ENCODE measurements around the gene WNT7A. TPM values are rescaled to one million over a fixed set of nuclear protein-coding genes. Genes with fewer than 3 reads are reported as not detected.

WNT7A gene
- total RNA-seq, 1 donor from 2014 or later: 1.0 TPM

- Mint-ChIP-seq H3K4me1 (no peaks in the 10 kb centered on the region), H3K27me3 (ENCODE audit: low read depth) (peaks cover 74% of the 10 kb centered on the region), H3K36me3 (no peaks in the 10 kb centered on the region), H3K4me3 (no peak overlapping the region), H3K9me3 (no peaks in the 10 kb centered on the region), H3K27ac (no peak overlapping the region)
- DNase-seq (ENCODE audit: low spot score in 2 of 2, unreplicated experiment in 2 of 2): no peak
- no peak for TF ChIP-seq CTCF (IDR thresholded peaks at IDR 0.05; ENCODE audit: unreplicated experiment)
Measured at GRCh38 chr3:13865581-13865980, 14.3 kb downstream of the WNT7A start.

- no peak overlapping the region for H3K27ac Mint-ChIP-seq
- no peak overlapping the region for H3K4me3 Mint-ChIP-seq
- H3K36me3 Mint-ChIP-seq: no peaks in the 10 kb centered on the region
- H3K9me3 Mint-ChIP-seq: no peaks in the 10 kb centered on the region
- H3K27me3 Mint-ChIP-seq (ENCODE audit: low read depth): peaks cover 75% of the 10 kb centered on the region
- TF ChIP-seq CTCF (IDR thresholded peaks at IDR 0.05; ENCODE audit: unreplicated experiment): no peak
- no peaks in the 10 kb centered on the region for H3K4me1 Mint-ChIP-seq
- DNase-seq (ENCODE audit: low spot score in 2 of 2, unreplicated experiment in 2 of 2): no peak
Measured at GRCh38 chr3:13865106-13865505, 14.8 kb downstream of the WNT7A start.

GRCh38 chr3:13863965-13864595, 15.8 kb downstream of the WNT7A start:
- TF ChIP-seq CTCF (IDR thresholded peaks at IDR 0.05; ENCODE audit: unreplicated experiment): no peak

GRCh38 chr3:13863382-13863952, 16.4 kb downstream of the WNT7A start:
- H3K4me3 Mint-ChIP-seq: no peak overlapping the region
- no peaks in the 10 kb centered on the region for H3K9me3 Mint-ChIP-seq
- no peaks in the 10 kb centered on the region for H3K36me3 Mint-ChIP-seq
- H3K27ac Mint-ChIP-seq: no peak overlapping the region
- H3K4me1 Mint-ChIP-seq: no peaks in the 10 kb centered on the region
- DNase-seq (ENCODE audit: low spot score in 2 of 2, unreplicated experiment in 2 of 2): no peak
- no peak for TF ChIP-seq CTCF (IDR thresholded peaks at IDR 0.05; ENCODE audit: unreplicated experiment)
- H3K27me3 Mint-ChIP-seq (ENCODE audit: low read depth): peaks cover 64% of the 10 kb centered on the region

More at GRCh38 chr3:13863965-13864595, 15.8 kb downstream of the WNT7A start:
- Mint-ChIP-seq H3K9me3 (no peaks in the 10 kb centered on the region), H3K27ac (no peak overlapping the region), H3K4me3 (no peak overlapping the region), H3K36me3 (no peaks in the 10 kb centered on the region), H3K27me3 (ENCODE audit: low read depth) (peaks cover 69% of the 10 kb centered on the region), H3K4me1 (no peaks in the 10 kb centered on the region)
- DNase-seq (ENCODE audit: low spot score in 2 of 2, unreplicated experiment in 2 of 2): no peak

- H3K9me3 Mint-ChIP-seq: no peaks in the 10 kb centered on the region
- H3K27ac Mint-ChIP-seq: no peak overlapping the region
- no peaks in the 10 kb centered on the region for H3K4me1 Mint-ChIP-seq
- H3K36me3 Mint-ChIP-seq: no peaks in the 10 kb centered on the region
- no peak overlapping the region for H3K4me3 Mint-ChIP-seq
- DNase-seq (ENCODE audit: low spot score in 2 of 2, unreplicated experiment in 2 of 2): no peak
- H3K27me3 Mint-ChIP-seq (ENCODE audit: low read depth): peaks cover 56% of the 10 kb centered on the region
- TF ChIP-seq CTCF (IDR thresholded peaks at IDR 0.05; ENCODE audit: unreplicated experiment): no peak
Measured at GRCh38 chr3:13861461-13861860, 18.4 kb downstream of the WNT7A start.

Data from mesothelial cell of epicardium (in vitro differentiated cells).